A673 (cell line): ENCODE data around the gene CHRNB4.

Experiments
- EZH2 ChIP-seq: fragments of 200-600 bp; sonication (generic); IDR thresholded peaks from 2 replicates; pipeline ENCODE4 v1.6.1; 2017; ENCODE audit warnings: borderline replicate concordance, low read depth, mild to moderate bottlenecking, mixed read lengths, antibody characterized with exemption, low read length; ENCODE audit not compliant: poor library complexity, severe bottlenecking
- TF ChIP-seq, protein P1 (sequence below): fragments of 300-800, 200-600 bp; sonication (generic); conservative IDR thresholded peaks from 2 replicates; pipeline ENCODE4 v1.5.1; 2017; ENCODE audit warnings: low read depth, mild to moderate bottlenecking, antibody characterized with exemption, low read length, moderate library complexity, mixed read lengths

DNA sequence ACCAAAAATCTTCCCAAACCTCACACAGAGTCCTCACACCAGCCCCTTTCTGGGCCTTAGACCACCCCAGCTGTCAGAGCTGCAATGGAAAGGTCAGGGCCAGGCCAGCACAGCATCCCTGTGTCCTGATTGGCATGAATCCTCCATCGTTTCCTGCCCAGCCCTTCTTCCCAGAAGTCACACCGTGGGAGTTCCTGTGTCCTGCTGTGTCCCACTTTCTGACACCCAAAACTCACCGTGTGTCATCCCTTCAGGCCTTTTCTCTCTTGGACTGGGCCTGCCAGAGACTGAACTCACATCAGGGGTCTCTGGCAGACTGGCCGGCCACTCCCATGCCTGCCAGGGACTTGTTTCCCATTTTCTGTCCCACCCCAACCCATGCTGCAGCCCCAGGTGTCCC lies 32.5 kb upstream of the CHRNB4 start:
- TF ChIP-seq, protein P1, sequence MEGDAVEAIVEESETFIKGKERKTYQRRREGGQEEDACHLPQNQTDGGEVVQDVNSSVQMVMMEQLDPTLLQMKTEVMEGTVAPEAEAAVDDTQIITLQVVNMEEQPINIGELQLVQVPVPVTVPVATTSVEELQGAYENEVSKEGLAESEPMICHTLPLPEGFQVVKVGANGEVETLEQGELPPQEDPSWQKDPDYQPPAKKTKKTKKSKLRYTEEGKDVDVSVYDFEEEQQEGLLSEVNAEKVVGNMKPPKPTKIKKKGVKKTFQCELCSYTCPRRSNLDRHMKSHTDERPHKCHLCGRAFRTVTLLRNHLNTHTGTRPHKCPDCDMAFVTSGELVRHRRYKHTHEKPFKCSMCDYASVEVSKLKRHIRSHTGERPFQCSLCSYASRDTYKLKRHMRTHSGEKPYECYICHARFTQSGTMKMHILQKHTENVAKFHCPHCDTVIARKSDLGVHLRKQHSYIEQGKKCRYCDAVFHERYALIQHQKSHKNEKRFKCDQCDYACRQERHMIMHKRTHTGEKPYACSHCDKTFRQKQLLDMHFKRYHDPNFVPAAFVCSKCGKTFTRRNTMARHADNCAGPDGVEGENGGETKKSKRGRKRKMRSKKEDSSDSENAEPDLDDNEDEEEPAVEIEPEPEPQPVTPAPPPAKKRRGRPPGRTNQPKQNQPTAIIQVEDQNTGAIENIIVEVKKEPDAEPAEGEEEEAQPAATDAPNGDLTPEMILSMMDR: no peak
- no peak for TF ChIP-seq EZH2
